T-cell (primary cell): ENCODE data around the gene CPT1A. TPM values are rescaled to one million over a fixed set of nuclear protein-coding genes. Genes with fewer than 3 reads are reported as not detected.

Source experiments
- ATAC-seq, 4 experiments: fragments of 200-7000 bp in 3 of 4; fragments of 150-1000 bp in 1 of 4; cut with Tn5 transposase; replicated peaks in 1 of 4; 1 replicate in 3 of 4; 2 replicates in 1 of 4; pipeline ENCODE4 v1.10.0; 2021; ENCODE audit warnings: moderate library complexity in 3 of 4, mild to moderate bottlenecking in 2 of 4, moderate number of reproducible peaks in 1 of 4
- CTCF ChIA-PET, 2 donors: fragments of 300-600 bp; sonication (Branson Sonifier 250); formaldehyde crosslinking; loops; one replicate each; lab custom pipeline; 2022; ENCODE audit warnings: antibody characterized with exemption in 2 of 2; lab: Charles Lee
- POLR2A ChIA-PET, 2 donors: fragments of 300-600 bp; sonication (Branson Sonifier 250); formaldehyde crosslinking; loops; one replicate each; lab custom pipeline; 2022; ENCODE audit warnings: antibody characterized with exemption in 2 of 2; lab: Charles Lee
- DNase-seq, 35 experiments: peaks; one replicate each; pipeline versions ENCODE4 v3.0.0 to v3.0.0-alpha.2; 2013 to 2023
- H3K27ac ChIP-seq: one replicate; pipeline ENCODE4 v1.5.1; 2013; ENCODE audit warnings: low read length
- H3K27me3 ChIP-seq, 2 experiments: replicated peaks in 1 of 2; 1 replicate in 1 of 2; 2 replicates in 1 of 2; pipeline versions ENCODE4 v1.6.1 to v1.7.0; 2013; ENCODE audit warnings: low read length in 1 of 2, mixed read lengths in 1 of 2; ENCODE audit not compliant: control insufficient read depth in 2 of 2, insufficient read depth in 2 of 2; ENCODE audit errors: extremely low read depth in 1 of 2
- H3K36me3 ChIP-seq, 2 donors: 1 replicate in 1 of 2; 2 replicates in 1 of 2; pipeline versions ENCODE4 v1.6.1 to v1.7.0; 2013; ENCODE audit warnings: low read length in 1 of 2; ENCODE audit not compliant: control insufficient read depth in 2 of 2, insufficient read depth in 1 of 2; ENCODE audit errors: extremely low read depth in 1 of 2
- H3K4me1 ChIP-seq, 2 experiments: 1 replicate in 1 of 2; 2 replicates in 1 of 2; pipeline versions ENCODE4 v1.6.1 to v1.7.0; 2013; ENCODE audit warnings: low read length in 2 of 2, mixed read lengths in 1 of 2; ENCODE audit not compliant: insufficient read depth in 2 of 2, control insufficient read depth in 1 of 2; ENCODE audit errors: extremely low read depth in 1 of 2
- H3K4me3 ChIP-seq, 2 donors: 1 replicate in 1 of 2; 2 replicates in 1 of 2; pipeline versions ENCODE4 v1.5.1 to v1.7.0; 2013; ENCODE audit warnings: mild to moderate bottlenecking in 2 of 2, low read length in 1 of 2, moderate library complexity in 1 of 2; ENCODE audit not compliant: control insufficient read depth in 1 of 2; ENCODE audit errors: extremely low read depth in 1 of 2
- H3K9me3 ChIP-seq: 2 replicates; pipeline ENCODE4 v1.7.0; 2013
- H3K27ac Mint-ChIP-seq, 2 donors: one replicate each; pipeline ENCODE4 v1.8.0; 2020 to 2021; ENCODE audit warnings: mild to moderate bottlenecking in 2 of 2, mixed read lengths in 2 of 2
- H3K27me3 Mint-ChIP-seq, 2 donors: one replicate each; pipeline ENCODE4 v1.8.0; 2021 to 2022; ENCODE audit warnings: mixed read lengths in 2 of 2
- H3K36me3 Mint-ChIP-seq: one replicate; pipeline ENCODE4 v1.8.0; 2021; ENCODE audit warnings: mixed read lengths
- H3K4me1 Mint-ChIP-seq, 3 donors: one replicate each; pipeline ENCODE4 v1.8.0; 2020 to 2022; ENCODE audit warnings: mixed read lengths in 3 of 3, mild to moderate bottlenecking in 1 of 3
- H3K4me3 Mint-ChIP-seq, 3 donors: one replicate each; pipeline ENCODE4 v1.8.0; 2020 to 2022; ENCODE audit warnings: mild to moderate bottlenecking in 3 of 3, mixed read lengths in 3 of 3, moderate library complexity in 3 of 3
- H3K9me3 Mint-ChIP-seq, 3 donors: one replicate each; pipeline ENCODE4 v1.8.0; 2020 to 2022; ENCODE audit warnings: mixed read lengths in 3 of 3
- WGBS: methylation state at CpG from one replicate; pipeline ENCODE4 v1.1.5; 2013; ENCODE audit warnings: missing lambda C conversion rate; ENCODE audit not compliant: insufficient coverage; 5-methylcytosine and 5-hydroxymethylcytosine counted together
- total RNA-seq, 35 experiments: library from RNA in 6 of 35; stranded (reverse) in 6 of 35; fragments of 120-200 nt in 1 of 35; gene quantifications; one replicate each; pipeline versions ENCODE4 v1.2.1 to v1.2.4 and lab custom pipeline; 2013 to 2026

Gene CPT1A
- total RNA-seq, 5 donors from 2014 or later (not counting 1 experiment from before 2014, with no cell fraction given) = 21.2 to 44.1 (median 35.9) TPM

- H3K4me1 ChIP-seq = peaks cover 19 to 41% of the 10 kb centered on the region in 2 experiments
- ChIA-PET POLR2A (no interaction called here), CTCF (interaction anchor here (0.6 to 1.3 kb wide), 3 partner anchors 20 to 673 kb away, joined by 3 to 4 read pairs (median 3); no protein-coding TSS in a partner anchor)
- ATAC-seq (no peak), DNase-seq (no peak)
- Mint-ChIP-seq H3K9me3 (no peaks in the 10 kb centered on the region), H3K27ac (peak overlapping the region in 1 of 2 donors; percentile 39), H3K36me3 (no peaks in the 10 kb centered on the region), H3K27me3 (peaks cover 0 to 6% of the 10 kb centered on the region in 2 donors), H3K4me3 (peak overlapping the region in 1 of 3 donors; percentile 87), H3K4me1 (peaks cover 26 to 29% (median 27%) of the 10 kb centered on the region in 3 donors)
- no peaks in the 10 kb centered on the region for H3K36me3 ChIP-seq
- H3K27ac ChIP-seq = no peak overlapping the region
- 86% methylated on average over 1 of the region's 6 CpGs for WGBS
- H3K27me3 ChIP-seq = peaks cover 0 to 16% of the 10 kb centered on the region in 2 experiments
- H3K9me3 ChIP-seq = no peaks in the 10 kb centered on the region
- no peak overlapping the region for H3K4me3 ChIP-seq
Measured at GRCh38 chr11:68844801-68845200, 3.1 kb upstream of the CPT1A start.

DNA sequence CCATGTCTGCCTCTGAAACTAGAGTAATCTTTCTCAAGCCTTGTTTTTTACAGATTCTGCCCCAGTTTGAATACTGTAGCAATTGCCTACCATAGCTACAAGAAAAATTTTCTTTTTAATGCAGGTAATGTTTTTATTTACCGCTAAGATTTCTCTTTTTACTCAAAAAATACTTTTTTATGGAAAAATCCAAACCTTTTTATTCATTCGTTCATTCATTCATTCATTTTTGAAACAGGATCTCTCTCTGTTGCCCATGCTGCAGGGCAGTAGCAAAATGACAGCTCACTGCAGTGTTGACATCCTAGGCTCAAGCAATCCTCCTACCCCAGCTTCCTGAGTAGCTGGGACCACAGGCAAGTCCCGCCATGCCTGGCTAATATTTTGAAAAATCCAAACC, 2.7 kb upstream of the CPT1A start:
- no peaks in the 10 kb centered on the region for H3K9me3 Mint-ChIP-seq
- Histone ChIP-seq H3K4me1 (peaks cover 19 to 45% of the 10 kb centered on the region in 2 experiments), H3K36me3 (no peaks in the 10 kb centered on the region), H3K9me3 (no peaks in the 10 kb centered on the region), H3K27ac (no peak overlapping the region), H3K4me3 (peak overlapping the region; percentile 61 to 83), H3K27me3 (peaks cover 0 to 14% of the 10 kb centered on the region in 2 experiments)
- no peaks in the 10 kb centered on the region for H3K36me3 Mint-ChIP-seq
- POLR2A ChIA-PET = interaction anchor here (0.6 kb wide), 2 partner anchors 21 to 31 kb away, joined by 3 to 7 read pairs; no protein-coding TSS in a partner anchor
- H3K27ac Mint-ChIP-seq = peak overlapping the region in 1 of 2 donors; percentile 36
- CTCF ChIA-PET = interaction anchor here in 1 of 2 donors (1.1 to 1.3 kb wide), 2 partner anchors 19 to 42 kb away, joined by 3 to 4 read pairs; no protein-coding TSS in a partner anchor
- no CpG with 5 or more reads among the region's 3 CpGs for WGBS
- H3K27me3 Mint-ChIP-seq = peaks cover 0 to 6% of the 10 kb centered on the region in 2 donors
- ATAC-seq (no peak), DNase-seq (no peak)
- H3K4me3 Mint-ChIP-seq = peak overlapping the region; percentile 87 to 94 (median 87)
- peaks cover 30 to 33% (median 32%) of the 10 kb centered on the region in 3 donors for H3K4me1 Mint-ChIP-seq

- Mint-ChIP-seq H3K36me3 (no peaks in the 10 kb centered on the region), H3K27ac (peak overlapping the region; percentile 87 to 90), H3K4me1 (peaks cover 32 to 36% (median 34%) of the 10 kb centered on the region in 3 donors), H3K9me3 (no peaks in the 10 kb centered on the region), H3K27me3 (peaks cover 0 to 6% of the 10 kb centered on the region in 2 donors), H3K4me3 (peak overlapping the region; percentile 87 to 94 (median 87))
- peaks cover 0 to 12% of the 10 kb centered on the region in 2 experiments for H3K27me3 ChIP-seq
- CTCF ChIA-PET = interaction anchor here (1.1 to 1.3 kb wide), 3 partner anchors 18 to 42 kb away, joined by 3 to 4 read pairs (median 4); no protein-coding TSS in a partner anchor
- peak overlapping the region; percentile 61 to 83 for H3K4me3 ChIP-seq
- ATAC-seq (peak; percentile 49 to 63 (median 58)), DNase-seq (peak in 34 of 35 experiments; percentile 21 to 82 (median 50))
- WGBS = 1% methylated on average over 53 of the region's 54 CpGs
- no peaks in the 10 kb centered on the region for H3K36me3 ChIP-seq
- peak overlapping the region; percentile 0 for H3K27ac ChIP-seq
- no peaks in the 10 kb centered on the region for H3K9me3 ChIP-seq
- POLR2A ChIA-PET = interaction anchor here (0.6 to 1.0 kb wide), 3 partner anchors 20 to 103 kb away, joined by 3 to 7 read pairs (median 4); no protein-coding TSS in a partner anchor
- peaks cover 21 to 47% of the 10 kb centered on the region in 2 experiments for H3K4me1 ChIP-seq
Measured at GRCh38 chr11:68843703-68844312, 2.1 kb upstream of the CPT1A start.

- Histone ChIP-seq H3K4me1 (peaks cover 27 to 54% of the 10 kb centered on the region in 2 experiments), H3K9me3 (no peaks in the 10 kb centered on the region), H3K27ac (peak overlapping the region; percentile 17), H3K27me3 (peaks cover 0 to 8% of the 10 kb centered on the region in 2 experiments), H3K4me3 (peak overlapping the region; percentile 61 to 83), H3K36me3 (no peaks in the 10 kb centered on the region)
- CTCF ChIA-PET = interaction anchor here (0.5 to 1.3 kb wide), 5 partner anchors 17 to 44 kb away, joined by 3 to 7 read pairs (median 4); no protein-coding TSS in a partner anchor
- Mint-ChIP-seq H3K4me3 (peak overlapping the region; percentile 87 to 94 (median 87)), H3K27me3 (peaks cover 0 to 6% of the 10 kb centered on the region in 2 donors), H3K27ac (peak overlapping the region; percentile 87 to 90), H3K9me3 (no peaks in the 10 kb centered on the region), H3K36me3 (no peaks in the 10 kb centered on the region), H3K4me1 (peaks cover 38 to 42% (median 40%) of the 10 kb centered on the region in 3 donors)
- POLR2A ChIA-PET = interaction anchor here in 1 of 2 donors (0.5 to 1.0 kb wide), 3 partner anchors 19 to 102 kb away, joined by 4 to 5 read pairs (median 4); no protein-coding TSS in a partner anchor
- DNase-seq = peak in 29 of 35 experiments; percentile 20 to 76 (median 47)
- 4% methylated on average over 5 of the region's 23 CpGs for WGBS
- no peak for ATAC-seq
Measured at GRCh38 chr11:68843052-68843561, 1.4 kb upstream of the CPT1A start.

GRCh38 chr11:68842427-68843051, 823 bp upstream of the CPT1A start:
- 21% methylated on average over 10 of the region's 25 CpGs for WGBS
- H3K9me3 ChIP-seq = no peaks in the 10 kb centered on the region
- ChIA-PET CTCF (interaction anchor here (0.5 to 1.2 kb wide), 4 partner anchors 17 to 44 kb away, joined by 4 to 7 read pairs (median 4); no protein-coding TSS in a partner anchor), POLR2A (interaction anchor here in 1 of 2 donors (0.5 to 1.0 kb wide), 3 partner anchors 19 to 102 kb away, joined by 4 to 5 read pairs (median 4); no protein-coding TSS in a partner anchor)
- peaks cover 0 to 3% of the 10 kb centered on the region in 2 donors for H3K27me3 Mint-ChIP-seq
- peaks cover 0 to 8% of the 10 kb centered on the region in 2 experiments for H3K27me3 ChIP-seq
- peak overlapping the region; percentile 61 to 83 for H3K4me3 ChIP-seq
- peaks cover 29 to 60% of the 10 kb centered on the region in 2 experiments for H3K4me1 ChIP-seq
- peak overlapping the region; percentile 87 to 94 (median 87) for H3K4me3 Mint-ChIP-seq
- no peak for ATAC-seq
- DNase-seq = no peak
- no peaks in the 10 kb centered on the region for H3K9me3 Mint-ChIP-seq
- H3K36me3 Mint-ChIP-seq = no peaks in the 10 kb centered on the region
- H3K27ac ChIP-seq = peak overlapping the region; percentile 61
- peak overlapping the region; percentile 87 to 90 for H3K27ac Mint-ChIP-seq
- peaks cover 44 to 48% (median 45%) of the 10 kb centered on the region in 3 donors for H3K4me1 Mint-ChIP-seq
- no peaks in the 10 kb centered on the region for H3K36me3 ChIP-seq
